DMS53 treated with DMSO at 0.1 percent for 48 hours (cell line): ENCODE measurements around the gene CD2BP2.
"Not testable (repeated sequence)": the region's sequence is repeated elsewhere in the genome, so short reads cannot be mapped to it uniquely, and the experiment has no call there.

Experiments
- DNase-seq: peaks from one replicate; lab custom pipeline; 2025; ENCODE audit not compliant: unreplicated experiment; lab: John Stamatoyannopoulos, UW

CD2BP2 gene

GRCh38 chr16:30343491-30343820 is 11.7 kb downstream of the CD2BP2 start:
- not testable (repeated sequence) for DNase-seq

GRCh38 chr16:30342751-30343490 is 12.2 kb downstream of the CD2BP2 start:
- DNase-seq, result no peak

GRCh38 chr16:30341971-30342370 is 13.1 kb downstream of the CD2BP2 start:
- DNase-seq, result not testable (repeated sequence)

- no peak for DNase-seq
Observed at GRCh38 chr16:30340621-30341020, 14.5 kb downstream of the CD2BP2 start.

GRCh38 chr16:30338715-30339114 is 16.4 kb downstream of the CD2BP2 start:
- not testable (repeated sequence) for DNase-seq

- not testable (repeated sequence) for DNase-seq
Observed at GRCh38 chr16:30337964-30338357, 17.1 kb downstream of the CD2BP2 start.

GRCh38 chr16:30335598-30336474 is 19.3 kb downstream of the CD2BP2 start:
- peak; percentile 20 for DNase-seq

GRCh38 chr16:30335028-30335597 is 20.0 kb downstream of the CD2BP2 start:
- peak; percentile 37 for DNase-seq

GRCh38 chr16:30334473-30334989 is 20.6 kb downstream of the CD2BP2 start:
- DNase-seq, result peak; percentile 30

GRCh38 chr16:30324220-30324619 is 30.9 kb downstream of the CD2BP2 start:
- not testable (repeated sequence) for DNase-seq

GRCh38 chr16:30318647-30319046 is 36.5 kb downstream of the CD2BP2 start:
- not testable (repeated sequence) for DNase-seq

- DNase-seq, result not testable (repeated sequence)
Observed at GRCh38 chr16:30310937-30311336, 44.2 kb downstream of the CD2BP2 start.

- DNase-seq, result not testable (repeated sequence)
Observed at GRCh38 chr16:30309255-30309654, 45.9 kb downstream of the CD2BP2 start.
